CD4-positive, alpha-beta T cell treated with Interferon gamma for 1 hour (primary cell): ENCODE measurements around the gene KCNN1.
"Not testable (repeated sequence)": the region's sequence is repeated elsewhere in the genome, so short reads cannot be mapped to it uniquely, and the experiment has no call there.

Source experiments
- DNase-seq: peaks from one replicate; pipeline ENCODE4 v3.0.0-alpha.2; 2020

Gene KCNN1

DNA sequence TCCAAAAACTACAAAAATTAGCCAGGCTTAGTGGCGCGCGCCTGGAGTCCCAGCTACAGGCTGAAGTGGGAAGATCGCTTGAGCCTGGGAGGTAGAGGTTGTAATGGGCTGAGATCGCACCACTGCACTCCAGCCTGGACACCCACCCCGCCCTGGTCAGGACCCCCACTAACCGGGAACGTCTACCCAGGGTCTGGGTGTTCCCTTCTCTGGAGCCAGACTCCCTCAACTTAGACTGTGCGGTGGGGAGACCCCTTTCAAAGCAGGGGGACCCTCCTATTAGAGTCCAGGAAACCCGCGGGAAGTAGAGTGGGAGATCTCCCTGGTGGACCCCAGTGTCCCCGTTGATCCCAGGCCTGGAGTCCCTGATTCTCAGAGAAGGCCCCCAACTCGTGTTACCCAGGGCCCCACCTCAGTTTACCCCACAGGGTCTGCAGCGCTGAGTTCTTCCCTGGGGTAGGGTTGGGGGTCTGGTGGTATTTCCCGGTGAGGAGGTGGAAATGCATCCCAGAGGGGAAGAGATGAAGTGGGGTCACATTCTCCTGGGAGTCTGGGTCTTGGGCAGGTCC lies 35.0 kb downstream of the KCNN1 start:
- DNase-seq = no peak

DNA sequence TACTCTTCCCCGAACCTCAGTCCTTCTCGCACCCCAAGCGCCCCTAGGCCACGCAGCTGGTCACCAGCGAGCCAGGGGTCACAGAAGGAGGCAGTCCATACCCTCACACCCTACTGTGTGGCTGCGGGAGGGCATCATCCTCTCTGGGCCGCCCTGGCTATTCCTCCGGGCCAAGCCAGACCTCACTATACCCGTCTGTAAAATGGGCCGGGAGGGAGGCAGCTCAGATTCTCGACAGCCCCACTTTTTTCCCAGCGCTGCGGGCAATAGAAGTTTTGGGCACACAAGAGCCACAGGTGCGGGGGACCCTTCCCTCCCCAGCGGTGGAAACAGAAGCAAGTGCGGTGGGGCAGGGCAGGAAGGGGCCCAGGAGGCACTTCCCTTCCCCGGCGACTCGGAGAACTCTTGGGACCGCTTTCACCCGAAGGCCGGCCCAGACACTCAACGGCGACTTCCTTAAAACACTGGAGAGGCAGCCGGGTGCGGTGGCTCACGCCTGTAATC lies 35.5 kb downstream of the KCNN1 start:
- DNase-seq = peak; percentile 63

DNA sequence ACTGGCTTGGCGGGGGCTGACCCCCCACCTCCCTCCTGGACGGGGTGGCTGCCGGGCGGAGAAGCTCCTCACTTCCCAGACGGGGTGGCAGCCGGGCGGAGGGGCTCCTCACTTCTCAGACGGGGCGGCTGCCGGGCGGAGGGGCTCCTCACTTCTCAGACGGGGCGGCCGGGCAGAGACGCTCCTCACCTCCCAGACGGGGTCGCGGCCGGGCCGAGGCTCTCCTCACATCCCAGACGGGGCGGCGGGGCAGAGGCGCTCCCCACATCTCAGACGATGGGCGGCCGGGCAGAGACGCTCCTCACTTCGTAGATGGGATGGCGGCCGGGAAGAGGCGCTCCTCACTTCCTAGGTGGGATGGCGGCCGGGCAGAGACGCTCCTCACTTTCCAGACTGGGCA lies 38.8 kb downstream of the KCNN1 start:
- not testable (repeated sequence) for DNase-seq

DNA sequence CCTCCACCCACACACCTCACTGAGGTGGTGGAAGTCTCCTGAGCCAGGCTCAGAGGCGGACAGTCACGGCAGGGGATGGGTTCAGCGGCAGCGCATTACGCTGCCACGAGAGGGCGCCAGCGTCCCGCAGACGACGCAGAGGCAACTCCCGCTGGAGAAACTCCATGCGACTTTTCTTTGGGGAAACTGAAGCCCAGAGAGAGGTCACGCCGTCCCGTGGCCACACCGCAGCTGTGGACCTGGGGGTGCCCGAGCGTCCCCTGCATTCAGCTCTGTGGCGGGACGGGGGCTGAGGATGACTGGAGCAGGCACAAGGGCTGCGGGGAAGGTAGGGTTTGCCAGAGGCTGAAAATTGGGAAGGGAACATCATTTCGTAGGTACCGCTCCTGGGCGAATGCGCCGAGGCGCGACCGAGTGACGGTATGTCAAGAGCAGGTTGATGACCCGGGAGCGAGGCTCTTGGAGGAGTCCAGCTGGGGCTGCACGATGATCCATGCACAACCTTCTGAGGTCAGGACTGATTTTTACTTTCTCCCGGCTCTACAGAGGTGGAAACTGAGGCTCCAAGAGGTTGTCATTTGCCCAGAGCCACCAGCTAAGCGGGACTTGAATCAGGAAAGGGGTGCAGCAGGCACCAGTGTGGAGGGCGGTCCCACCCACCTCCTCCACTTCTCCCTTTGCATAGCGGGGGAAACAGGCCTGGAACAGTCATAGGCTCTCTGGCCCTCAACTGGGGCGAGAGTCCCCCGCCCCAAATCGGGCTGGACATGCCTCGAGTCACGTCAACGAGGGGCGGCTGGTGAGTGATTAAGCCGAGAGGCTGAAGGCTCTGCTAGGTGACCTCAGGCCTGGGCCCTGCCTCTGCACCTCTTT lies 40.4 kb downstream of the KCNN1 start:
- peak; percentile 76 for DNase-seq

DNA sequence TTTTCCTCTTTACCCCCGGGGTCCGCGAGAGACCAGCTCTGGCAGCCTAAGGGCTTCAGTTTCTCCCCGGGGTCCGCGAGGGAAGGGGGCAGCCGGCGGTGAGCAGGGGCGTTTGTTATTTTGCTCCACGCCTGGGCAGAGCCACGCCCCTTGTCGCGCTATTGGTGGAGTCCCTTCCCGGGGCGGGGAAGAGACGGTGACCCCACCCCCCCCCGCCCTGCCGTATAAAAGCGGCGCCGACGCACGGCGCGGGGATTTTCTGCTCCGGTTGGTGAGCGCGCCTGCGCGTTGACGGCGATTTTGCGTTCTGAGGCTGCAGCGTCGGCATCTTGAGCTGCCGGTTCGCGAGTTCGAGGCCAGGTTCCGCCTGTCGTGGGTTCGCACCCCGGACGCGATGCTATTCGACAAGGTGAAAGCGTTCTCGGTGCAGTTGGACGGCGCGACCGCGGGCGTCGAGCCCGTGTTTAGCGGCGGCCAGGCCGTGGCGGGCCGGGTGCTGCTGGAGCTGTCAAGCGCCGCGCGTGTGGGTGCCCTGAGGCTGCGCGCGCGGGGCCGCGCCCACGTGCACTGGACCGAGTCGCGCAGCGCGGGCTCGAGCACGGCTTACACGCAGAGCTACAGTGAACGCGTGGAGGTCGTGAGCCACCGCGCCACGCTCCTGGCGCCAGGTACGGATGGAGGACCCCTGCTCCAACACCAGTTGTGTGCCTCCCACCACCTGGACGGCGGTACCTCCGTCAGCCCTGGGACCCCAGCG lies 41.2 kb downstream of the KCNN1 start, which contains the start of gene ARRDC2:
Gene ARRDC2 (plus strand): TSS at position 254 of the 757 bp plus-strand sequence. CDS start 141 bp downstream, at position 395.
- DNase-seq = peak; percentile 92

DNA sequence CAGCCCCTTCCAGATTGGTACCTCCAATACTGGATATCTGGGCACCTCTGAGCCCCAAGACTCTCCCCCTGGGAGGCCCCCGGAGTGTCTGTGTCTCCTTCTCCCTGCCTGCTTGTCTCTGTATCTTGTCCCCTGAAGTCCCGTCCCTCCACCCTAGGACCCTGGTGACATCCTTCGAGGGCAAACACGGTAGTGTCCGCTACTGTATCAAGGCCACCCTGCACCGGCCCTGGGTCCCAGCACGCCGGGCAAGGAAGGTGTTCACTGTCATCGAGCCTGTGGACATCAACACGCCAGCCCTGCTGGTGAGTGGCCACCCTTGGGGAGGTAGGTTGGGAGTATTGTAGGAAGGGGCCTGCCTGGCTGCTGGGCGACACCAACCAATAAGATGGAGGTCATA lies 41.9 kb downstream of the KCNN1 start:
- DNase-seq = no peak

DNA sequence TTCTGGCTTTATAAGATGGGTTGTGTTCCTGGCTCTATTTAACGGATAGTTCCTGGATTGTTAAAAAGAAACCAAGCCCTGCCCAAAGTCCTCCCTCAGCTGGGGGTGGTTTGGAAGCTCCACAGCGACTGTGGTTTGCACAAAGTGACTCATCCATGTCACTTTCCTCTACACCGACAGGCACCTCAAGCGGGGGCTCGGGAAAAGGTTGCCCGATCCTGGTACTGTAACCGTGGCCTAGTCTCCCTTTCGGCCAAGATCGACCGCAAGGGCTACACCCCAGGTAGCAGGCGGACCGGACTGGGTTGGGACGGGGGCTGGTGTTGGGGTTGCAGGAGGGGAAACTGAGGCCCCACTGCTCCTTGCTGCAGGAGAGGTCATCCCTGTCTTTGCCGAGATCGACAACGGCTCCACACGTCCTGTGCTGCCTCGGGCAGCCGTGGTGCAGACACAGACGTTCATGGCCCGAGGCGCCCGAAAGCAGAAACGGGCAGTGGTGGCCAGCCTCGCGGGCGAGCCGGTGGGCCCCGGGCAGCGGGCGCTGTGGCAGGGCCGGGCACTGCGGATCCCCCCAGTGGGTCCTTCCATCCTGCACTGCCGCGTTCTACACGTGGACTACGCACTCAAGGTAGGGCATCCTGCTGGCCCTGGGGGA lies 42.6 kb downstream of the KCNN1 start:
- no peak for DNase-seq

DNA sequence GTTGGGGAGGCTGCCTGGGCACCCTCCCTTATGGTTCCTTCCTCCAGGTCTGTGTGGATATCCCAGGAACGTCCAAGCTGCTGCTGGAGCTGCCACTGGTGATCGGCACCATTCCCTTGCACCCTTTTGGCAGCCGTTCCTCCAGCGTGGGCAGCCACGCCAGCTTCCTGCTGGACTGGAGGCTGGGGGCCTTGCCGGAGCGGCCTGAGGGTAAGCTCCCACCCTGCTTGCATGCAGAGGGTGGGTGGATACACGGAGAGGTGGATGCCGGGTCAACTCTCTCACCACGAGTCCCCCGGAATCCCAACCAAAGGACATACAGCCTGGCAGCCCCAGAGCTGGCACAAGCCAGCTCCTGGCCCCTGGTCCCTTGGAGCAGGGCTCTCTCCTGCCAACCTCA lies 43.2 kb downstream of the KCNN1 start:
- no peak for DNase-seq

DNA sequence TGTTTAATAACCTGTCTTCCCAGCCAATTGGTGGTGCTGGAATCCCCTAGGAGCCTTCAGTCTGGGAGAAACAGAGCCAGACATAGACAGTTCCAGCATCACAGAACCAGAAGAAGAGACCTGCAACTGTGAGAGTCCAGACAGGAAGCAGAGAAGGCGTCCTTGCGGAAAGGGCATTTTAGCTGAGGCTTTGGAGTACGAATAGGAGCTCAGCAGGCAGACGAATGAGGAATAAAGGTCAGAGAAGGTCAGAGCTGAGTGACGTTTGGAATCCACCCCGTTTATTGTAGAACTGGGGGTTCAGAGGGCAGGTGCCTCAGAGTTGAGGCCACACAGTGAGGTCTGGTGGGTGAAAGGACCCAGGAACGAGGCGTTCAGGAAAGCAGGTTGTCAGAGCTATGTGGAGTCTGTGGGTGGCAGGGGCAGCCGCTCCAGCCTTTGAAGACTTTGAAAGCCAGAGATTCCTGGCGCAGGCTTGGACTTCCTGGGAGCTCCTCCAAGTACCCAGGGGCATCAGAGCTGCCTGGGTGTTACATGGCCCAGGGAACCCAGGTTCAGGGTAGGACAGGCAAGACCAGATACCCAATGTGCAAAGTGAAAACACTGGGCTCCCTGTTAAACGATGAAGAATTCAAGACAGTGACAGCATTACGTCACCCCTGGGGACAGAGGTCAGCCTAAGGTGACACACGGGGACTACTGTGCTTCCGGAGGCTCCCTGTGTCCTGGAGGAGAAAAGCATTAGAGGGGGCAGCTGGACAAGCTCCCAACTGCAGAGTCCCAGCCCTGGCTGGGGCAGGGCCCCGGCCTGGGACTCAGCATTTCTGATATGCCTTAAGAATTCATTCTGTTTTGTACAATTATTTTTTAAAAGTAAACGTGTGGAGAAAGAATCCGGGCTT lies 46.6 kb downstream of the KCNN1 start:
- no peak for DNase-seq

DNA sequence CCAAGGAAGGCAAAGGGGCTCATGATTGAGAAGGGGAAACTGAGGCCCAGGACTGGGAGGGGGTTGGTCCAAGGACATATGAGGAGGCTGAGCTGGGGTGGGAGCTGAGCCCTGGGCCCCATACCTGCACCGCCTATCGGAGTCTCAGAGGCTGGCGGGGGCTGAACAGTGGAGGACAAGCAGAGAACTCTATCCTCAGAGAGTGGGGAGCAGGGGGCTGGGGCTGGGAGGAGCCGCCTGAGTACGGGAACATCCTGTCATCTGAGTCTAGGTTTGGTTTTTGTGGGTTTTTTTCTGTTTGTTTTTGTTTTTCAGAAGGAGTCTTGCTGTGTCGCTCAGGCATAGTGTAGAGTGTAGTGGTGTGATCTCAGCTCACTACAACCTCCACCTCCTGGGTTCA lies 47.3 kb downstream of the KCNN1 start:
- DNase-seq = peak; percentile 53

DNA sequence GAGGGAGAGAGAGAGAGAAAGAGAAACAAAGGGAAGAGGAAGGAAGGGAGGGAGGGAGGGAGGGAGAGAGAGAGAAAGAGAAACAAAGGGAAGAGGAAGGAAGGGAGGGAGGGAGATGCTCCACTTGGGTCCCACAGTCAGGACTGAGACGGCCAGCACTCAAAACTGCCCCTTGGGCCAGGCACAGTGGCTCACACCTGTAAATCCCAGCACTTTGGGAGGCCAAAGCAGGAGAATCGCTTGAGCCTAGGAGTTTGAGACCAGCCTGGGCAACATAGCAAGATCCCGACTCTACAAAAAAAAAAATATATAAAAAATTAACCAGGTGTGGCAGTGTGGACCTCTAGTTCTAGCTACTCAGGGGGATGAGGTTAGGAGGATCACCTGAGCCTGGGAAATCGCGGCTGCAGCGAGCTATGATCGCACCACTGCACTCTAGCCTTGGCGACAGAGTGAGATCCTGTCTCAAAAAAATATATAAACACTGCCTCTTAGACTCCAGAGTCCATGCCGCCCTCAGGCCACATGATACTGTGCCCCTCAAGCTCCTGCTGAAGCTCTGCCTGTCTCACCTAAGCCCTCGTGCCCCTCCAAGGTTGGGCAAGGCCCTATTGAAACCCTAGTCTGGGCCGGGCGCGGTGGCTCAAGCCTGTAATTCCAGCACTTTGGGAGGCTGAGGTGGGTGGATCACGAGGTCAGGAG lies 49.5 kb downstream of the KCNN1 start:
- DNase-seq = no peak

DNA sequence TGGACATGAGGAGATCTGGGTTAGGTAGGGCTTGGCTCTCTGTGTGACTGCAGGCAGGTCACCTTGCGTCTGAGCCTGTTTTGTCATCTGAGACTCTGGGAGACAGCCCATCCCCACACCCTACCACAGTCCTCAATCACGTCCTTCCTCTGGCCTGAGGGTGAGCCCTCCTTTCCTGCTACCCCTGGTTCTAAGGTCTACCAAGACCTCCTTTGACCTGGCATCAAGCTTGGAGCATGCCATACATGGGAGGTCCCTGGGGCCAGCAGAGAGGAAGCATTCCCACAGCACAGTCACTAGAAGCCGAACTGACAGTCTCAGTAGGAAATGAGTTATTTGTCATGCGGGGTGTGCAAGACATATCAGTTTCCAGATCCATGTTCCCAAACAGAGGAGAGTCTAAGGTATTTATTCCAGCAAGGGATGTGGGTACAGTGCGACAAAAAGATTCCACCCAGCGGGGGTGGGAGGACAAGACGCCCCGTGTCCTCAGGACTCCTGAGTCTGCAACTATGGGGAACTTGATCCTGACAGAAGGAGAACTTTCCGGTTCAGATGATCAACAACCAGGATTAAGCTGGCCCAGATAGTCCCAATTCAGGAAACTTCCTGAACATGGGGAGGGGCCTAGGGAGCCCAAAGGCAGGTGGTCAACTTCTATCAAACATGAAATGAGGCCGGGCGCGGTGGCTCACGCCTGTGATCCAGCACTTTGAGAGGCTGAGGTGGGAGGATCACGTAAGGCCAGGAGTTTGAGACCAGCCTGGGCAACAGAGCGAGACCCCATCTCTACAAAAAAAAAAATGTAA lies 50.6 kb downstream of the KCNN1 start:
- DNase-seq = no peak

DNA sequence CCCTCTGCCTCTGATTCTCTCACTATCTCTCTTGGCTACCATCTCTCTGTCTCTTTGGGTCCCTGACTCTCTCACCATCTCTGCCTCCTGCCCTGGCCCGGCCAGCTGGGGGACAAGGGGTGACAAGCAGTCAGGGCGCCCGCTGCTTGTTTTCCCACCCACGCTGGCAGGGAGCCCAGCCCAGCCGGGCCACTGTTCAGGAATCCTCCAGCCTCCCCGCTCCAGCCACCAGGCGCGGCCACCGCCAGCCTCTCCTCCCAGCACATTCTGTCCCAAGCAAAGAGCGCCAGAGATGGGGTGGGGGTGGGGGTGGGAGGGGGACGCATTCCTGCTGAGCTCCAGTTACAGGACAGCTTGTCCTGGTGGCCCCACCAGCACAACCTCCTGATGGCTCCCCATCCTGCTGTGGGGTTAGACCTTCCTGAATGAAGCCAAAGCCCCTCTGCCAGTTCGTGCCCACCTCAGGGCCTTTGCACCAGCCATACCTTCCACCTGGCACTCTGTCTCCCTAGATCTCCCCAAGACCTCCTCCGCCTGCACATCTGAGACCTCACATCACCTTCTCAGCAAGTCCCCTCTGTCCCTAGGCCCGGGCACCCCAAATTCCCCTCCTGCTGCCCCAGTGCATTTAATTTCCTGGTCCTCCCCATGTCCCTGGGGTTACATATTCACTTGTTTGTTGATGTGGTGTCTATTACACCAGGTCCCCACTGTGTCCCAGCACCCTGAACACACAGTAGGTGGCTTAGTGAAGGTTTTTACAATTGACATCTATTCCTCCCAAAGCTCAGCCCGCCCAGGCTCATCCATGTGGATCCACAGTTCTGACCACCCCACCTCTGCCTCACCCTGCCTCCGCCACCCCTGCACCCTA lies 53.5 kb downstream of the KCNN1 start:
- DNase-seq = no peak

DNA sequence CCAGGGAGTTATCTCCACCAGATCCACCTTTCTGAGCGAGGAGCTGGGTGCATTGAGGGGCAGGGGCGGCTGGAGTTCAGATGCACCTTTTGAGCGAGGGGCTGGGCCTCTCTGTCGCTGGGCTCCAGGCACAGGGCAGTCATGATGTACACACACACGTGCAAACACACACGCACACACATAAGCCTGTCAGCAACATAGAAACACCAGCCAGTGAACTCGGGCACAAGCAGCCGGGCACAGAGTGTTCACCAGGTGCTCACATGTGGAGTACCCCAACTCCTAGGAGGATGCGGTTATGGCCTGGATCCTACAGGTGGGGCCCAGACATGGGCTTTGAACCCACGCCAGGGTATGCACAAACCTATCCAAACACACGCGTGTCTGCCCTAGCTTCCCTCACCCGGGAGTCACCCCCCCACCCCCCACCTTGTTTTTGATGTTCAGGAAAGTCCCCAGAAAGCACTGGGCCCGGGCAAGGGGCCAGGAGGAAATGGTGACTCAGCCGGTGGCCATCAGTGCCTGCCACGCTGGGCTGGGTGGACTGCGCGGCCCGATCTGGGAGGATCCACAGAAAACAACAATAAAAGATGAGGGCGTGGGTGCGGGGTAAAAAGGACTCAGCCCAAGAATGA lies 54.3 kb downstream of the KCNN1 start:
- peak; percentile 81 for DNase-seq

DNA sequence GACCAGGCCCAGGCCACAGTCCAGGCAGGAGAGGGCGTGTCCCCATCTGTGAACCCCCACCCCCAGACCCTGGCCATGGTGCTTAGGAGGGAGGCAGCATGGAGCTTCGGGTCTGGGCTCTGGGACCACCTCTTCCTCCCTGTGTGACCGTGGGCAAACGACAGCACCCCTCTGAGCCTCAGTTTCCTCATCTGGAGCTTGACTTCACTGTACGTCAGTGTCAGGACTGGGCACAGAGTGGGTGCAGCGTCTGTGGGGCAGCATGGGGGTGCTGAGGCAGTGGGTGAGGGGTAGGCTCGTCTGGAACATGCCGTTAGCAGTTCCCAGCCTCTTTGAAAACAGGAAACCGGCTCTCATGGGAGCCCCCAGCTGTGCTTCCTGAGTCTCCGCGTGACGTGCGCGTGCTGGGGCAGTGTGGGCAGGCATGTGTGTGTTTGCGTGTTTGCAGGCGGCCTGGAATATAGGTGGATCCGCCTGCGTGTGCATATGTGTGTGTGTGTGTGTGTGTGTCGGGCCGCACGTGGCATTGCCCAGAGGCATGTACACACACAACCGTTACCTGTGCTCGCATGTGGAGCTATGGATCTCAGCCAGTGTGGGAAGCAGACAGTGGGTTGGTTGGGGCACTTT lies 56.8 kb downstream of the KCNN1 start:
- DNase-seq = peak; percentile 94

DNA sequence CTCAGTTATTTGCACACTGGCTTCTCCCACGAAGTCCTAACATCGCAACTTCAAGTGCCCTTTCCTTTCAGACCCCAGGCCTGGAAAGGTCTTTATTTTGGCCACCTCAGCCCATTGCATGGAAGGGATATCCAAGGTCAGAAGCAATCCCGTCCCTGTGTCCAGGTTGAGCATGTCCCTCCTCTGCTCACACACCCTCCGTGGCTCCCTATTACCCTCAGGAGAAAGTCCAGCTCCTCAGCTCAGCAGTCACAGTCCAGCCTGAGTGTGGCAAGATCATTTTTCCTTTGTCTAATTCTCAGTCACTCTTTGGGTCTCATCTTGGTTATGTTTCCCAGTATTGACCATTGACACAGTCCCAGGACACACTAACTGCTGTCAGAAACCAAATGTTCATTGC lies 60.2 kb downstream of the KCNN1 start:
- DNase-seq = no peak

DNA sequence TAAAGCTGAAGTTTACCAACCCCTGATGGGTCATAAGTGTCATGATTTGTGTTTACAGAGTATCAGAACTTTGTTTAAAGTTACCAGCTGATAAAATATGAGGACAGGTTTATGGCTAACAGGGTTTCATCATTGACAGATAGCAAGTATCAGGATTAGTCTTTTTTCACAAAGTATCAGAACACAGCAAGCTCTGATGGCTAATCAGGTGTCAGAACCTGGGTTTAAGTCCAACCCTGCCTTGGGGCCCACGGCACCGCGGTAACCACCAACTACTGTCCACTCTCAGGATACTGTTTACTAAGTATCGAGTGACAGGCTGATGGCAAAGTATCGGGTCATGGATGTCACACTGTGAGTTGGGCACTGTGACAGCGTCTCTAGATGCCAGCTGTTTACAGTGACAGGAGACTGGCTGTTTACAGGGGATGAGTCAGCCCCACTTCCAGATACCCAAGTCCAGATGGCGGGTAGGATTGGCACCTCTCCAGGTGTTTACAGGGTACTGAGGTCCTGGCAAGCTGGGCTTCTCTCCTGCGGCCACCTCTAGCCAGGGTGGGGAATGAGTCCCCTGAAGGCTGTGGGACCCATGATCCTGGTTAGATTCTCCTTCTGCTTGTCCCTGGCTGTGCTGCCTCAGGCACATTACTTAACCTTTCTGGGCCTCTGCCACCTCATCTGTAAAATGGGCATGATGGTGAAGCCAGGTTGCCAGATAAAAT lies 62.9 kb downstream of the KCNN1 start:
- no peak for DNase-seq

DNA sequence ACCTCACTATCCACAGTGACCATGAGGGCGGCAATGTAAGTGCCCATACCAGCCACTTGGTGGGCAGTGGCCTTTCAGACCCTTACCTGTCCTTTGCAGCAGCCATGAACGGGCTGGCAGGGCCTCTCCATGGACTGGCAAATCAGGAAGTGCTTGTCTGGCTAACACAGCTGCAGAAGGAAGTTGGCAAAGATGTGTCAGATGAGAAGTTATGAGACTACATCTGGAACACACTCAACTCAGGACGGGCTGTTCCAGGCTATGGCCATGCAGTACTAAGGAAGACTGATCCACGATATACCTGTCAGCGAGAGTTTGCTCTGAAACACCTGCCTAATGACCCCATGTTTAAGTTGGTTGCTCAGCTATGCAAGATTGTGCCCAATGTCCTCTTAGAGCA lies 64.5 kb downstream of the KCNN1 start:
- DNase-seq = not testable (repeated sequence)
